Endothelial cell of umbilical vein (primary cell): ENCODE measurements around the gene SMG1. TPM values are rescaled to one million over a fixed set of nuclear protein-coding genes. Genes with fewer than 3 reads are reported as not detected.

Experiments
- BruUV-seq: library from RNA; stranded (reverse); fragments of 400-500 nt; replicated peaks from 2 replicates; lab custom pipeline; 2021; lab: Mats Ljungman, UMichigan
- CTCF ChIA-PET: fragments of 300-600, 350-600 bp; sonication (Branson Sonifier 250); formaldehyde crosslinking; loops from one replicate; lab custom pipeline; 2021; ENCODE audit warnings: antibody characterized with exemption, inconsistent platforms; lab: Charles Lee
- POLR2A ChIA-PET: fragments of 300-600, 350-600 bp; sonication (Branson Sonifier 250); formaldehyde crosslinking; loops from one replicate; lab custom pipeline; 2021; ENCODE audit warnings: antibody characterized with exemption, inconsistent platforms; lab: Charles Lee
- DNase-seq: peaks from one replicate; pipeline ENCODE4 v3.0.0-alpha.2; 2011; ENCODE audit warnings: low read depth, low spot score
- FAIRE-seq: peaks from 2 replicates; lab custom pipeline; 2011; peaks lifted over from hg19 to GRCh38; lab: Jason Lieb, UNC
- H2AFZ ChIP-seq: 2 replicates; pipeline ENCODE4 v1.6.0; 2012; ENCODE audit warnings: low read depth, low read length, control low read depth, inconsistent platforms
- H3K27ac ChIP-seq: 2 replicates; pipeline ENCODE4 v1.5.1; 2011; ENCODE audit warnings: low read depth, mild to moderate bottlenecking, control low read depth, low read length, moderate library complexity; ENCODE audit not compliant: insufficient read depth
- H3K27me3 ChIP-seq, 2 experiments: 2 replicates each; pipeline versions ENCODE4 v1.6.0 to v1.6.1; 2011; ENCODE audit warnings: low read length in 2 of 2, mixed read lengths in 1 of 2; ENCODE audit not compliant: control insufficient read depth in 2 of 2, insufficient read depth in 2 of 2
- H3K36me3 ChIP-seq, 2 experiments: 2 replicates in 1 of 2; 3 replicates in 1 of 2; pipeline ENCODE4 v1.5.1; 2011; ENCODE audit warnings: low read length in 2 of 2, mild to moderate bottlenecking in 1 of 2, moderate library complexity in 1 of 2; ENCODE audit not compliant: control insufficient read depth in 2 of 2, insufficient read depth in 2 of 2; ENCODE audit errors: extremely low read depth in 1 of 2
- H3K4me1 ChIP-seq: 3 replicates; pipeline ENCODE4 v1.5.1; 2011; ENCODE audit warnings: mild to moderate bottlenecking, low read length; ENCODE audit not compliant: control insufficient read depth, insufficient read depth; ENCODE audit errors: extremely low read depth
- H3K4me2 ChIP-seq: 2 replicates; pipeline ENCODE4 v1.6.1; 2011; ENCODE audit warnings: low read length, control low read depth, mixed read lengths; ENCODE audit not compliant: insufficient read depth
- H3K4me3 ChIP-seq, 3 experiments: fragments of 200-600 bp in 1 of 3; sonication (generic), shearing (Covaris generic) in 1 of 3; replicated peaks in 1 of 3; 2 replicates each; pipeline ENCODE4 v1.5.1; 2011 to 2016; ENCODE audit warnings: control low read depth in 3 of 3, low read length in 3 of 3, mild to moderate bottlenecking in 2 of 3, inconsistent platforms in 1 of 3, low read depth in 1 of 3, moderate library complexity in 1 of 3; ENCODE audit not compliant: insufficient read depth in 1 of 3
- H3K79me2 ChIP-seq: 2 replicates; pipeline ENCODE4 v1.6.0; 2012; ENCODE audit warnings: low read length, inconsistent platforms; ENCODE audit not compliant: control insufficient read depth, insufficient read depth
- H3K9ac ChIP-seq: replicated peaks from 2 replicates; pipeline ENCODE3; 2011; ENCODE audit warnings: low read length, control low read depth; ENCODE audit not compliant: insufficient read depth; ENCODE audit errors: extremely low read depth
- H3K9me1 ChIP-seq: replicated peaks from 3 replicates; pipeline ENCODE4 v1.6.0; 2011; ENCODE audit warnings: mild to moderate bottlenecking, low read length; ENCODE audit not compliant: control insufficient read depth, insufficient read depth; ENCODE audit errors: extremely low read depth
- H3K9me3 ChIP-seq: replicated peaks from 2 replicates; pipeline ENCODE4 v1.5.1; 2012; ENCODE audit warnings: low read length, inconsistent platforms; ENCODE audit not compliant: control insufficient read depth, insufficient read depth
- H4K20me1 ChIP-seq: replicated peaks from 2 replicates; pipeline ENCODE3; 2011; ENCODE audit warnings: mild to moderate bottlenecking, low read length; ENCODE audit not compliant: control insufficient read depth, insufficient read depth; ENCODE audit errors: extremely low read depth
- CTCF ChIP-seq, 2 donors: IDR thresholded peaks; 1 replicate in 1 of 2; 2 replicates in 1 of 2; pipeline ENCODE4 v1.5.1; 2011; ENCODE audit warnings: low read length in 2 of 2, mild to moderate bottlenecking in 2 of 2, moderate library complexity in 2 of 2, control low read depth in 1 of 2, inconsistent platforms in 1 of 2, low read depth in 1 of 2; ENCODE audit not compliant: insufficient read depth in 1 of 2; ENCODE audit errors: extremely low read depth in 1 of 2
- EZH2 ChIP-seq: IDR thresholded peaks from 2 replicates; pipeline ENCODE4 v1.6.1; 2012; ENCODE audit warnings: borderline replicate concordance, low read depth, mild to moderate bottlenecking, moderate library complexity, low read length, inconsistent platforms; ENCODE audit not compliant: severe bottlenecking
- FOS ChIP-seq: IDR thresholded peaks from 2 replicates; pipeline ENCODE4 v1.6.1; 2011; ENCODE audit warnings: mild to moderate bottlenecking, low read length, moderate library complexity, borderline replicate concordance; ENCODE audit not compliant: insufficient read depth
- GATA2 ChIP-seq: IDR thresholded peaks from 2 replicates; pipeline ENCODE4 v1.7.0; 2011; ENCODE audit warnings: low read depth, mild to moderate bottlenecking, moderate library complexity, mixed read lengths, low read length; ENCODE audit not compliant: insufficient read length, insufficient read depth
- JUN ChIP-seq: IDR thresholded peaks from 2 replicates; pipeline ENCODE4 v1.6.1; 2011; ENCODE audit warnings: borderline replicate concordance, low read depth; ENCODE audit not compliant: insufficient read length, insufficient read depth
- MYC ChIP-seq: IDR thresholded peaks from one replicate; pipeline ENCODE4 v1.6.1; 2011; ENCODE audit warnings: mild to moderate bottlenecking, low read depth, low read length
- POLR2A ChIP-seq: IDR thresholded peaks from 2 replicates; pipeline ENCODE4 v1.6.1; 2012; ENCODE audit warnings: low read depth, mild to moderate bottlenecking, control low read depth, low read length
- POLR2AphosphoS5 ChIP-seq: IDR thresholded peaks from 2 replicates; pipeline ENCODE4 v1.6.1; 2012; ENCODE audit warnings: low read depth, mild to moderate bottlenecking, control low read depth, low read length, moderate library complexity; ENCODE audit not compliant: insufficient read depth
- dilution Hi-C: fragments of 300-500 bp; cut with MboI; formaldehyde crosslinking; loops from one replicate; pipeline ENCODE4 v1.15.0; 2019; ENCODE audit warnings: low sequenced_read_pairs; ENCODE audit not compliant: extremely low pct_ligation_motif_present
- intact Hi-C: fragments of 100-400 bp; cut with micrococcal nuclease; formaldehyde crosslinking; loops from one replicate; pipeline ENCODE4 v1.10.0; 2022
- polyA plus RNA-seq, 4 experiments: library from polyadenylated mRNA; depleted of rRNA in 3 of 4; stranded (reverse) in 3 of 4; unstranded in 1 of 4; fragments of >200 nt; gene quantifications; 2 replicates each; pipeline versions ENCODE4 v1.2.1 to v1.2.3, GENCODE V29; 2011 to 2012; ENCODE audit warnings: missing spikeins in 1 of 4
- total RNA-seq: library from RNA; stranded (reverse); gene quantifications from 2 replicates; pipeline ENCODE4 v1.2.3, GENCODE V29; 2021
- TF ChIP-seq, protein P1 (sequence below): IDR thresholded peaks from 2 replicates; pipeline ENCODE4 v1.6.1; 2011; ENCODE audit not compliant: insufficient read depth, insufficient read length

Gene SMG1
- total and polyA plus RNA-seq, 2 donors (not counting 3 experiments of a cell fraction or from before 2014, with no cell fraction given) = 14.0 to 90.8 TPM

- dilution Hi-C loops = no loop called here
- H3K4me1 ChIP-seq = peaks cover 29% of the 10 kb centered on the region
- no peak overlapping the region for H3K4me2 ChIP-seq
- peaks cover 8 to 13% of the 10 kb centered on the region in 2 experiments for H3K36me3 ChIP-seq
- no peaks in the 10 kb centered on the region for H3K27me3 ChIP-seq
- FAIRE-seq (peak; percentile 18), DNase-seq (peak; percentile 18)
- peak overlapping the region; percentile 75 for H3K27ac ChIP-seq
- H4K20me1 ChIP-seq = peaks cover 2% of the 10 kb centered on the region
- H3K79me2 ChIP-seq = peaks cover 15% of the 10 kb centered on the region
- CTCF ChIA-PET = interaction anchor here (2.2 to 7.0 kb wide), 2 partner anchors 11 to 15 kb away, joined by 5 to 80 read pairs; partner anchors contain the start of gene RPS15A
- no peak for TF ChIP-seq POLR2AphosphoS5
- TF ChIP-seq JUN = no peak
- no peak for TF ChIP-seq CTCF (IDR thresholded peaks at IDR 0.05; ENCODE audit: extremely low read depth in 1 of 2, insufficient read depth in 1 of 2, low read depth in 1 of 2, low read length in 2 of 2)
- TF ChIP-seq POLR2A = no peak
- TF ChIP-seq MYC = no peak
- no peak for TF ChIP-seq EZH2
- no peak for TF ChIP-seq GATA2
- TF ChIP-seq FOS = no peak
- TF ChIP-seq, protein P1, sequence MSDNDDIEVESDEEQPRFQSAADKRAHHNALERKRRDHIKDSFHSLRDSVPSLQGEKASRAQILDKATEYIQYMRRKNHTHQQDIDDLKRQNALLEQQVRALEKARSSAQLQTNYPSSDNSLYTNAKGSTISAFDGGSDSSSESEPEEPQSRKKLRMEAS = no peak
- POLR2A ChIA-PET = no interaction called here
- H3K9ac ChIP-seq = no peak overlapping the region
- no peak overlapping the region for H2AFZ ChIP-seq
- BruUV-seq = no TSS peak
- no peaks in the 10 kb centered on the region for H3K9me3 ChIP-seq
- no peak overlapping the region for H3K4me3 ChIP-seq
- intact Hi-C loops = loop anchor here (10.0 kb wide), 2 partner anchors 309 to 719 kb away; partner anchors contain the start of genes CCP110, GDE1 and ITPRIPL2
- no peaks in the 10 kb centered on the region for H3K9me1 ChIP-seq
These were observed 120.9 kb downstream of the SMG1 start for GRCh38 chr16:18805257-18805773.
